ENCODE results near the gene PTPRN2. TPM values are rescaled to one million over a fixed set of nuclear protein-coding genes. Genes with fewer than 3 reads are reported as not detected.

Gene PTPRN2
- total RNA-seq, 1 experiment from 2014 or later, result 0.16 TPM

- in situ Hi-C loops (cut with HindIII; ENCODE audit: low pct_unique_long_range_greater_than_20kb, low sequenced_read_pairs), result no loop called here
Observed at GRCh38 chr7:157758468-157759245, 829.0 kb downstream of the PTPRN2 start.

GRCh38 chr7:157757776-157758467 lies 829.7 kb downstream of the PTPRN2 start:
- no peak for DNase-seq (ENCODE audit: low read depth, low spot score)

More at GRCh38 chr7:157758468-157759245, 829.0 kb downstream of the PTPRN2 start:
- DNase-seq (ENCODE audit: low read depth, low spot score), result no peak

DNA sequence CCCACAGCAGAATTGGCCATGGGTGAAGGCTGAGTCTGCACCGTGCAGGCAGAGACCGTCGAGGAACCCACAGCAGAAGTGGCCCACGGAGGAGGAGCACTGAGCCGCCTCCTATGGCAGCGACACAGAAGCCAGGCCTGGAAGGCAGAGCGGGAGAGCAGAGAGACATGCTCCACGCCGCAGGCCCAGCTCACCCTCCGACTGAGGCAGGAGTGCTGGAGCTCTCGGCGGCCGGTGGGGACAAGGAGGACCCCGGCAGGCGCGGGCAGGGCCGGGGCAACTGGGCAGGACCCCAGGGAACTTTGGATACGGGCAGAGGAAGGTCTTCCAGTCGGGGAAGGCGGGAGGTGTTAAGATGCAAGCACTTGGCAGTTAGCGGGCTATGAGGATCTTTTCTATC lies 830.4 kb downstream of the PTPRN2 start:
- no peak for DNase-seq (ENCODE audit: low read depth, low spot score)
- in situ Hi-C loops (cut with HindIII; ENCODE audit: low pct_unique_long_range_greater_than_20kb, low sequenced_read_pairs), result no loop called here

More at GRCh38 chr7:157757776-157758467, 829.7 kb downstream of the PTPRN2 start:
- in situ Hi-C loops (cut with HindIII; ENCODE audit: low pct_unique_long_range_greater_than_20kb, low sequenced_read_pairs), result no loop called here

DNA sequence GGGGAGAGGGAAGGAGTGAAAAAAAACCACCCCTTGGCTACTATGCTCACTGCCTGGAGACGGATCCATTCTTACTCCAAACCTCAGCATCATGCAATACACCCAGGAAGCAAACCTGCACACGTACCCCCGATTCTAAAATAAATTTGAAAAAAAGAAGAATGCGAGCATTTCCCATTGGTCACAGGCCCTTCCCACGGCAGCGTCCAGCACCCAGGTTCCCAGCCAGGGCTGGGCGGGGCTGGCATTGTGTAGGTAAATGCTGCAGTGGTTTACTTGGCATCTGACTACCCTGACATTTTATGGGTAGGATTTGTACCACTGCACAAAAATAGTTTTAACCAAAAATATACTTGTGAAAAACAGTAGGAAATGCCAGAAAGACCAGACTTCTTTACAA lies 831.9 kb downstream of the PTPRN2 start:
- in situ Hi-C loops (cut with HindIII; ENCODE audit: low pct_unique_long_range_greater_than_20kb, low sequenced_read_pairs), result no loop called here
- no peak for DNase-seq (ENCODE audit: low read depth, low spot score)

DNA sequence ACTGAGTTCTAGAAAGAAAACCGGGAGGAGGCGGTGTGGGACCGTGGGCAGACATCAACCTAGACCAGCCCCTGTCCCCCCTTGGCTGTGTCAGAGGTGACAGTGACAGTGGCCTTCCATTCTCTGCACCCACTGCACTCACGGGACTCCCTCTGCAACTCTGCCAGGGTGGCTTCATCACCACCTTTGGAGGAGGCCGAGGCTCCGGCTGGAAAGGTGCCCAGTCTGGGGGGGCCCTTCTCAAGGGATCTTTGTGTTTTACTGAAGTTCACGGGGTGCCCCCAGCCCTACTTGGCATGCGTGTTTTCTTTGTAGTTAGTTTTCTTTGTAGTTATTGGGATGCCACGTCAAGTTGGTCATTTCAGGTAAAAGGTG lies 833.2 kb downstream of the PTPRN2 start:
- DNase-seq (ENCODE audit: low read depth, low spot score), result no peak
- in situ Hi-C loops (cut with HindIII; ENCODE audit: low pct_unique_long_range_greater_than_20kb, low sequenced_read_pairs), result no loop called here

DNA sequence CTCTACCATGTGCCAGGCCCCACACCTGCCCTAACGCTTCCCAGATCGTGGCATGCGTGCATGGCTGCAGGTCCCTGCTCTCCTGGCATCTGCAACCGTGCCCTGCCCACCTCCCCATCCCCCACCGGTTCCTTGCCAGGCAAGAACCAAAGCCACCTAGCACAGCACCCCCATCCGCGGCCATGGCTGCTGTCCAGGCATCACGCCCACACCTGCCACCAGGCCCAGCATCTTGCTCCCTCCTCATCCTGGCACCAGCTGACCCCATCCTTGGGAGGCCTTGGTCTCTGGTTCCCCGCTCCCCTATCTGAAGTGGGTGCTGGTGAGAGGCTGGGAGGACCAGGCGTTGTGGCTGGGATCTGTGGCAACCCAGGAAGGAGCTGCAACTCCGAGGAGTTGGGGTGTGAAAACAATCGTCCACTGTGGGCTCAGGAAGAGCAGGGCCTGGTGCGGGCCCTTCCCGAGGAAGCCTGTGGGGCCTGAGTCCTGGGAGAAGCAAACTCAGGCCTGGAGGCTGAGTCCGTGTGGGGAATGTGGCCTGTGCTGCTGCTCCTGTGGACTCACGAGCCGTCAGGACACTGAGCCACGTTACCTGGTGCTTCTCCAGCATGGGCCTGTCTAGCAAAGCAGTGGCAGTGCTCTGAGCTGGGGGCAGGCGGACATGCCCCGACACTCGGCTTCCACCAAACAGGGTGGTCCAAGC lies 833.8 kb downstream of the PTPRN2 start:
- DNase-seq (ENCODE audit: low read depth, low spot score), result no peak
- in situ Hi-C loops (cut with HindIII; ENCODE audit: low pct_unique_long_range_greater_than_20kb, low sequenced_read_pairs), result no loop called here

- in situ Hi-C loops (cut with HindIII; ENCODE audit: low pct_unique_long_range_greater_than_20kb, low sequenced_read_pairs), result no loop called here
- no peak for DNase-seq (ENCODE audit: low read depth, low spot score)
Observed at GRCh38 chr7:157752832-157753291, 834.8 kb downstream of the PTPRN2 start.

GRCh38 chr7:157751951-157752673 lies 835.5 kb downstream of the PTPRN2 start:
- in situ Hi-C loops (cut with HindIII; ENCODE audit: low pct_unique_long_range_greater_than_20kb, low sequenced_read_pairs), result no loop called here
- no peak for DNase-seq (ENCODE audit: low read depth, low spot score)

- in situ Hi-C loops (cut with HindIII; ENCODE audit: low pct_unique_long_range_greater_than_20kb, low sequenced_read_pairs), result no loop called here
- DNase-seq (ENCODE audit: low read depth, low spot score), result no peak
Observed at GRCh38 chr7:157751406-157751805, 836.2 kb downstream of the PTPRN2 start.

DNA sequence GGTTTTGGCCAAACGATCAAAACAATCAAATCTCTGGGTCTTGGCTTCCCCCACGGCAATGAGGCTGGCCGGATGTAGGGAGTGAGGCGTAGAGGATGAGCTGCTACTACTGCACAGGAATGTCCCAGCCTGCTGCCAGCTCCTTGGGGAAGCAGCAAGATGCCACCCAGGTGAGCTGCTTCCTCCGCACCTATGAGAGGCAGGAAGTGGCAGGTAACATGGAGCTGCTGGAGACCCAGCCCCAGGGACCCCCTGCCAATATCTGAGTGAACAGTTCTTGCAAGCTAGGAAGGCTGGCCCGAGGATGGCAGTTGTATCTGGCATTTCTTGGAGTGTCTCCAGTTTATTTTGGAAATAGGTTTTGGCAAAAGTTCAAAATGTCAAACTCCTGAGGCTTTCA lies 837.3 kb downstream of the PTPRN2 start:
- no peak for DNase-seq (ENCODE audit: low read depth, low spot score)
- in situ Hi-C loops (cut with HindIII; ENCODE audit: low pct_unique_long_range_greater_than_20kb, low sequenced_read_pairs), result no loop called here

GRCh38 chr7:157745721-157746709 lies 841.6 kb downstream of the PTPRN2 start:
- no peak for DNase-seq (ENCODE audit: low read depth, low spot score)
- in situ Hi-C loops (cut with HindIII; ENCODE audit: low pct_unique_long_range_greater_than_20kb, low sequenced_read_pairs), result no loop called here

DNA sequence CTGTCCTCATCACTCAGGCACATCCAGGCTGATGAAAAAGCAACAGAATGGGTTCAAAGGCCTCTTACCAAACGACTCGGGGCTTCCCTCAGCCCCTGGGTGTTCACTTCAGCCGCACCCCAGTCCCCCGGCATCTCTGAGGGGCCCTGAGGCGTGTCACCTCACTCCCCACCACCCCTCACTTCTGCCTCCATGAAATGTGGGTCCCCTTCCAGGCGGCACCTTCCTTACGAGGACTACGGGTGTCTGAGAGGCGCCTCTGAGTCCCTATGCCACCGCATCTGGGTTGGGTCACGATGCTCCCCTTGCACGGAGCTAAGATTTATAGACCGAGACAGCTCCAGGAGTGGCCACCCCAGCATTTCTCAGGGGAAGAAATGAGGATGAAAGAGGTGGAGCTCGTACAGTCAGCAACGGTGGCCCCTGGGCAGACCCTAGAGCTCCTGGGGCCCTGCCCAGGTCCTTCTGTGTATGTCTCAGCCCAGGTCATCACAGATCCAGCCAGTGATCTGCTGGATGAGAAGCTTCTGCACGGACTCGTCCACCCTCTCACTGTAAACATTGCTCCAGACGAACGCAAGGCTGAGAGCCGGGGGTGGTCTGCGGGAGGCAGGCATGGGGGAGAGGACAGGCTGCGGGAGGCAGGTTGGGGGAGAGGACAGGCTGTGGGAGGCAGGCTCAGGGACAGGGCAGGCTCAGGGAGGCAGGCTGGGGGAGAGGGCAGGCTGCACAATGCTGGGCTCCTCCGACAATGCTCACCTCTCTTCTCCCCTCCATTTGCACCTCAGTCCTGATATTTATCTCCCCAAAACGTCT lies 842.6 kb downstream of the PTPRN2 start:
- in situ Hi-C loops (cut with HindIII; ENCODE audit: low pct_unique_long_range_greater_than_20kb, low sequenced_read_pairs), result no loop called here
- DNase-seq (ENCODE audit: low read depth, low spot score), result no peak

GRCh38 chr7:157743781-157744525 lies 843.7 kb downstream of the PTPRN2 start:
- in situ Hi-C loops (cut with HindIII; ENCODE audit: low pct_unique_long_range_greater_than_20kb, low sequenced_read_pairs), result no loop called here
- no peak for DNase-seq (ENCODE audit: low read depth, low spot score)

GRCh38 chr7:157740251-157740798 lies 847.3 kb downstream of the PTPRN2 start:
- no peak for DNase-seq (ENCODE audit: low read depth, low spot score)
- in situ Hi-C loops (cut with HindIII; ENCODE audit: low pct_unique_long_range_greater_than_20kb, low sequenced_read_pairs), result no loop called here

GRCh38 chr7:157739650-157740049 lies 848.0 kb downstream of the PTPRN2 start:
- DNase-seq (ENCODE audit: low read depth, low spot score), result no peak
- in situ Hi-C loops (cut with HindIII; ENCODE audit: low pct_unique_long_range_greater_than_20kb, low sequenced_read_pairs), result no loop called here

Measured in SK-MEL-5 (cell line).